Esophagus (tissue), 2 donors: Measurements from ENCODE around the gene HDAC4. TPM values are rescaled to one million over a fixed set of nuclear protein-coding genes. Genes with fewer than 3 reads are reported as not detected.

Experiments used
- H3K27ac ChIP-seq, 2 donors: one replicate each; pipeline ENCODE4 v1.5.1; 2013; ENCODE audit warnings: low read depth in 2 of 2, mild to moderate bottlenecking in 2 of 2, inconsistent platforms in 1 of 2, low read length in 1 of 2, moderate library complexity in 1 of 2
- H3K27me3 ChIP-seq, 2 donors: one replicate each; pipeline ENCODE4 v1.6.1; 2013; ENCODE audit warnings: low read length in 2 of 2, control low read depth in 1 of 2, mild to moderate bottlenecking in 1 of 2; ENCODE audit not compliant: insufficient read depth in 2 of 2, control insufficient read depth in 1 of 2
- H3K36me3 ChIP-seq, 2 donors: one replicate each; pipeline ENCODE4 v1.6.1; 2013; ENCODE audit warnings: low read length in 1 of 2; ENCODE audit not compliant: control insufficient read depth in 2 of 2, insufficient read depth in 2 of 2
- H3K4me1 ChIP-seq, 2 donors: one replicate each; pipeline ENCODE4 v1.6.1; 2013; ENCODE audit warnings: low read length in 1 of 2; ENCODE audit not compliant: control insufficient read depth in 2 of 2, insufficient read depth in 2 of 2
- H3K4me3 ChIP-seq, 2 donors: one replicate each; pipeline ENCODE4 v1.5.1; 2013; ENCODE audit warnings: low read length in 2 of 2, mild to moderate bottlenecking in 2 of 2, low read depth in 1 of 2, moderate library complexity in 1 of 2
- H3K9me3 ChIP-seq, 2 donors: one replicate each; pipeline ENCODE4 v1.6.1; 2013; ENCODE audit warnings: mild to moderate bottlenecking in 2 of 2, low read depth in 1 of 2, low read length in 1 of 2, moderate library complexity in 1 of 2; ENCODE audit not compliant: control insufficient read depth in 2 of 2, insufficient read depth in 1 of 2
- WGBS, 2 donors: extraction: QIAGEN DNeasy Blood & Tissue Kit; methylation state at CpG; one replicate each; pipeline ENCODE4 v1.1.7; 2013; 5-methylcytosine and 5-hydroxymethylcytosine counted together
- polyA plus RNA-seq, 2 donors: library from polyadenylated mRNA; stranded (reverse); fragments of 200-250 nt; gene quantifications; one replicate each; pipeline ENCODE4 v1.2.3, GENCODE V29; 2013
- donor health status: healthy with polysubstance abuse.
- donor health status: Bipolar disorder and iron deficiency.

Gene HDAC4
- polyA plus RNA-seq, 2 donors, result 5.9 to 10.2 TPM

GRCh38 chr2:239005586-239005985, 395.2 kb downstream of the HDAC4 start:
- 81 to 84% methylated on average over 4 of the region's 4 CpGs for WGBS, 2 donors
- no peaks in the 10 kb centered on the region for H3K27me3 ChIP-seq
- no peaks in the 10 kb centered on the region for H3K36me3 ChIP-seq
- H3K4me1 ChIP-seq, result peaks cover 3 to 4% of the 10 kb centered on the region in 2 donors
- H3K4me3 ChIP-seq, result no peak overlapping the region
- no peak overlapping the region for H3K27ac ChIP-seq
- H3K9me3 ChIP-seq, result no peaks in the 10 kb centered on the region

GRCh38 chr2:239004274-239005015, 396.4 kb downstream of the HDAC4 start:
- Histone ChIP-seq H3K36me3 (no peaks in the 10 kb centered on the region), H3K27me3 (no peaks in the 10 kb centered on the region), H3K4me1 (peaks cover 3 to 4% of the 10 kb centered on the region in 2 donors), H3K27ac (no peak overlapping the region), H3K4me3 (no peak overlapping the region), H3K9me3 (no peaks in the 10 kb centered on the region)
- WGBS, 2 donors, result 81 to 86% methylated on average over 19 of the region's 19 CpGs

GRCh38 chr2:239003624-239004273, 397.1 kb downstream of the HDAC4 start:
- Histone ChIP-seq H3K4me1 (peaks cover 3 to 4% of the 10 kb centered on the region in 2 donors), H3K27me3 (no peaks in the 10 kb centered on the region), H3K4me3 (no peak overlapping the region), H3K36me3 (no peaks in the 10 kb centered on the region), H3K9me3 (no peaks in the 10 kb centered on the region), H3K27ac (peak overlapping the region in 1 of 2 donors; percentile 16)
- WGBS, 2 donors, result 58 to 67% methylated on average over 25 of the region's 25 CpGs

- H3K9me3 ChIP-seq, result no peaks in the 10 kb centered on the region
- peak overlapping the region; percentile 18 to 22 for H3K27ac ChIP-seq
- no peaks in the 10 kb centered on the region for H3K27me3 ChIP-seq
- H3K4me3 ChIP-seq, result no peak overlapping the region
- H3K36me3 ChIP-seq, result no peaks in the 10 kb centered on the region
- H3K4me1 ChIP-seq, result peaks cover 3 to 4% of the 10 kb centered on the region in 2 donors
- WGBS, 2 donors, result 24 to 49% methylated on average over 13 of the region's 13 CpGs
Measured at GRCh38 chr2:239002954-239003623, 397.7 kb downstream of the HDAC4 start.

- no peak overlapping the region for H3K4me3 ChIP-seq
- H3K27me3 ChIP-seq, result no peaks in the 10 kb centered on the region
- H3K9me3 ChIP-seq, result no peaks in the 10 kb centered on the region
- H3K36me3 ChIP-seq, result no peaks in the 10 kb centered on the region
- 30 to 46% methylated on average over 8 of the region's 8 CpGs for WGBS, 2 donors
- H3K4me1 ChIP-seq, result peaks cover 3 to 4% of the 10 kb centered on the region in 2 donors
- no peak overlapping the region for H3K27ac ChIP-seq
Measured at GRCh38 chr2:239002591-239002953, 398.2 kb downstream of the HDAC4 start.

GRCh38 chr2:239001794-239002193, 399.0 kb downstream of the HDAC4 start:
- 88 to 94% methylated on average over 14 of the region's 14 CpGs for WGBS, 2 donors
- no peaks in the 10 kb centered on the region for H3K9me3 ChIP-seq
- no peak overlapping the region for H3K4me3 ChIP-seq
- H3K4me1 ChIP-seq, result peaks cover 3 to 4% of the 10 kb centered on the region in 2 donors
- no peaks in the 10 kb centered on the region for H3K27me3 ChIP-seq
- no peaks in the 10 kb centered on the region for H3K36me3 ChIP-seq
- no peak overlapping the region for H3K27ac ChIP-seq

- no peaks in the 10 kb centered on the region for H3K27me3 ChIP-seq
- H3K36me3 ChIP-seq, result no peaks in the 10 kb centered on the region
- no peak overlapping the region for H3K4me3 ChIP-seq
- H3K4me1 ChIP-seq, result peaks cover 0 to 3% of the 10 kb centered on the region in 2 donors
- no peaks in the 10 kb centered on the region for H3K9me3 ChIP-seq
- 87 to 88% methylated on average over 12 of the region's 12 CpGs for WGBS, 2 donors
- H3K27ac ChIP-seq, result no peak overlapping the region
Measured at GRCh38 chr2:239000500-239001073, 400.2 kb downstream of the HDAC4 start.

- 94 to 99% methylated on average over 6 of the region's 6 CpGs for WGBS, 2 donors
- H3K9me3 ChIP-seq, result no peaks in the 10 kb centered on the region
- no peak overlapping the region for H3K4me3 ChIP-seq
- H3K36me3 ChIP-seq, result no peaks in the 10 kb centered on the region
- H3K27ac ChIP-seq, result no peak overlapping the region
- H3K27me3 ChIP-seq, result no peaks in the 10 kb centered on the region
- H3K4me1 ChIP-seq, result peaks cover 0 to 3% of the 10 kb centered on the region in 2 donors
Measured at GRCh38 chr2:239000089-239000488, 400.7 kb downstream of the HDAC4 start.

- Histone ChIP-seq H3K4me3 (no peak overlapping the region), H3K9me3 (no peaks in the 10 kb centered on the region), H3K4me1 (peaks cover 0 to 3% of the 10 kb centered on the region in 2 donors), H3K36me3 (no peaks in the 10 kb centered on the region), H3K27ac (no peak overlapping the region), H3K27me3 (no peaks in the 10 kb centered on the region)
- 72 to 77% methylated on average over 10 of the region's 10 CpGs for WGBS, 2 donors
Measured at GRCh38 chr2:238999291-238999741, 401.5 kb downstream of the HDAC4 start.
